Pons (tissue), 1 donor: ENCODE results near the gene PSMD9.
"Not testable (repeated sequence)": the region's sequence is repeated elsewhere in the genome, so short reads cannot be mapped to it uniquely, and the experiment has no call there.

Experiments used
- DNase-seq: peaks from one replicate; pipeline ENCODE4 v3.0.0-alpha.2; 2016; ENCODE audit warnings: low spot score

PSMD9 gene

GRCh38 chr12:121888478-121889273, at the start of gene PSMD9:
TSS of gene PSMD9 (plus strand) at chr12:121888790. CDS start at chr12:121888857, 67 bp downstream.
- DNase-seq: peak; percentile 92

GRCh38 chr12:121839106-121839992, 49.2 kb upstream of the PSMD9 start:
- peak; percentile 93 for DNase-seq

GRCh38 chr12:121839993-121840761, 48.4 kb upstream of the PSMD9 start:
- no peak for DNase-seq

- DNase-seq: no peak
Observed at GRCh38 chr12:121843236-121843982, 45.2 kb upstream of the PSMD9 start.

GRCh38 chr12:121845701-121846100, 42.9 kb upstream of the PSMD9 start:
- no peak for DNase-seq

- DNase-seq: no peak
Observed at GRCh38 chr12:121849211-121849610, 39.4 kb upstream of the PSMD9 start.

- DNase-seq: no peak
Observed at GRCh38 chr12:121849665-121850064, 38.9 kb upstream of the PSMD9 start.

GRCh38 chr12:121852392-121852791, 36.2 kb upstream of the PSMD9 start:
- not testable (repeated sequence) for DNase-seq

- no peak for DNase-seq
Observed at GRCh38 chr12:121857322-121858246, 31.0 kb upstream of the PSMD9 start.

GRCh38 chr12:121858318-121858661, 30.3 kb upstream of the PSMD9 start:
- no peak for DNase-seq

GRCh38 chr12:121858662-121859572, 29.7 kb upstream of the PSMD9 start, which contains the start of gene HPD:
TSS of gene HPD (minus strand) at chr12:121858859. CDS start at chr12:121858823, 36 bp downstream.
- DNase-seq: peak; percentile 11

GRCh38 chr12:121860257-121860656, 28.3 kb upstream of the PSMD9 start:
- no peak for DNase-seq

- not testable (repeated sequence) for DNase-seq
Observed at GRCh38 chr12:121860699-121861098, 27.9 kb upstream of the PSMD9 start.

- no peak for DNase-seq
Observed at GRCh38 chr12:121861636-121862254, 26.8 kb upstream of the PSMD9 start.

- no peak for DNase-seq
Observed at GRCh38 chr12:121866331-121866730, 22.3 kb upstream of the PSMD9 start.

- DNase-seq: not testable (repeated sequence)
Observed at GRCh38 chr12:121869229-121869628, 19.4 kb upstream of the PSMD9 start.

- no peak for DNase-seq
Observed at GRCh38 chr12:121871467-121871866, 17.1 kb upstream of the PSMD9 start.

- DNase-seq: peak; percentile 20
Observed at GRCh38 chr12:121872546-121873215, 15.9 kb upstream of the PSMD9 start.
